WTC11 (cell line): ENCODE results near the gene TESK2. TPM values are rescaled to one million over a fixed set of nuclear protein-coding genes. Genes with fewer than 3 reads are reported as not detected.

ENCODE experiments used
- ATAC-seq: fragments of 200-7000 bp; cut with Tn5 transposase; 2 replicates; pipeline ENCODE4 v1.10.0; 2021; ENCODE audit warnings: mild to moderate bottlenecking, moderate library complexity
- CTCF ChIA-PET: fragments of 300-600 bp; sonication (Branson Sonifier 250); formaldehyde crosslinking; loops from one replicate; lab custom pipeline; 2021; ENCODE audit warnings: antibody characterized with exemption; lab: Charles Lee
- POLR2A ChIA-PET: fragments of 350-600 bp; sonication (Branson Sonifier 250); formaldehyde crosslinking; loops from one replicate; lab custom pipeline; 2021; ENCODE audit warnings: antibody characterized with exemption; lab: Charles Lee
- DNase-seq: peaks from one replicate; pipeline ENCODE4 v3.0.0; 2021; ENCODE audit warnings: low spot score
- H3K27ac Mint-ChIP-seq: 2 replicates; pipeline ENCODE4 v1.8.0; 2021; ENCODE audit warnings: mixed read lengths
- H3K27me3 Mint-ChIP-seq: 2 replicates; pipeline ENCODE4 v1.8.0; 2021; ENCODE audit warnings: low read depth, mild to moderate bottlenecking, moderate library complexity, mixed read lengths
- H3K36me3 Mint-ChIP-seq: 2 replicates; pipeline ENCODE4 v1.8.0; 2021; ENCODE audit warnings: mixed read lengths
- H3K4me1 Mint-ChIP-seq: 2 replicates; pipeline ENCODE4 v1.8.0; 2022; ENCODE audit warnings: mixed read lengths
- H3K4me3 Mint-ChIP-seq: 2 replicates; pipeline ENCODE4 v1.8.0; 2021; ENCODE audit warnings: mild to moderate bottlenecking, moderate library complexity, mixed read lengths
- H3K9me3 Mint-ChIP-seq: 2 replicates; pipeline ENCODE4 v1.8.0; 2021; ENCODE audit warnings: mixed read lengths
- ARID4B ChIP-seq: sonication (generic); formaldehyde crosslinking; IDR thresholded peaks from 2 replicates; pipeline ENCODE4 v1.8.0; 2023; ENCODE audit warnings: missing genetic modification reagents, mild to moderate bottlenecking, borderline replicate concordance
- ATF1 ChIP-seq: sonication (generic); formaldehyde crosslinking; IDR thresholded peaks from 2 replicates; pipeline ENCODE4 v1.8.1; 2023; ENCODE audit warnings: mild to moderate bottlenecking, moderate library complexity, missing genetic modification reagents
- ATF2 ChIP-seq: sonication (generic); formaldehyde crosslinking; IDR thresholded peaks from 2 replicates; pipeline ENCODE4 v1.8.1; 2022; ENCODE audit warnings: low read depth, missing genetic modification reagents, borderline replicate concordance
- CBFB ChIP-seq: sonication (generic); formaldehyde crosslinking; IDR thresholded peaks from 2 replicates; pipeline ENCODE4 v1.8.1; 2022; ENCODE audit warnings: mild to moderate bottlenecking, low read depth, missing genetic modification reagents
- CTCF ChIP-seq: fragments of 200-600 bp; IDR thresholded peaks from 2 replicates; pipeline ENCODE4 v1.8.0; 2022; ENCODE audit warnings: antibody characterized with exemption
- ETV6 ChIP-seq: sonication (generic); formaldehyde crosslinking; IDR thresholded peaks from 2 replicates; pipeline ENCODE4 v1.8.1; 2022; ENCODE audit warnings: mild to moderate bottlenecking, missing genetic modification reagents
- FOXK1 ChIP-seq: sonication (generic); formaldehyde crosslinking; IDR thresholded peaks from 2 replicates; pipeline ENCODE4 v1.8.0; 2022; ENCODE audit warnings: mild to moderate bottlenecking, moderate library complexity, missing genetic modification reagents
- GRHL2 ChIP-seq: fragments of 250-450 bp; sonication (Bioruptor Pico); IDR thresholded peaks from 2 replicates; pipeline ENCODE4 v1.8.0; 2022; ENCODE audit warnings: mild to moderate bottlenecking, moderate library complexity; ENCODE audit not compliant: insufficient replicate concordance, severe bottlenecking
- GTF2I ChIP-seq: fragments of 250-450 bp; sonication (Bioruptor Pico); conservative IDR thresholded peaks from 2 replicates; pipeline ENCODE4 v1.4.0; 2021; ENCODE audit warnings: mild to moderate bottlenecking
- MAX ChIP-seq: sonication (generic); formaldehyde crosslinking; IDR thresholded peaks from 2 replicates; pipeline ENCODE4 v1.8.0; 2022; ENCODE audit warnings: mild to moderate bottlenecking, missing genetic modification reagents
- PRDM15 ChIP-seq: sonication (generic); formaldehyde crosslinking; IDR thresholded peaks from 2 replicates; pipeline ENCODE4 v1.8.0; 2022; ENCODE audit warnings: missing genetic modification reagents
- RORB ChIP-seq: fragments of 250-450 bp; sonication (Bioruptor Pico); IDR thresholded peaks from 2 replicates; pipeline ENCODE4 v1.9.0; 2021; ENCODE audit warnings: mild to moderate bottlenecking
- SMAD3 ChIP-seq: sonication (generic); formaldehyde crosslinking; IDR thresholded peaks from 2 replicates; pipeline ENCODE4 v1.8.0; 2022; ENCODE audit warnings: missing genetic modification reagents, mild to moderate bottlenecking, borderline replicate concordance
- TEAD4 ChIP-seq: sonication (generic); formaldehyde crosslinking; IDR thresholded peaks from 2 replicates; pipeline ENCODE4 v1.8.0; 2022; ENCODE audit warnings: mild to moderate bottlenecking, missing genetic modification reagents
- TP53 ChIP-seq: sonication (generic); formaldehyde crosslinking; IDR thresholded peaks from 2 replicates; pipeline ENCODE4 v1.8.1; 2023; ENCODE audit warnings: mild to moderate bottlenecking, missing genetic modification reagents
- ZMAT4 ChIP-seq: fragments of 250-450 bp; sonication (Bioruptor Pico); IDR thresholded peaks from 2 replicates; pipeline ENCODE4 v1.9.0; 2021; ENCODE audit warnings: mild to moderate bottlenecking
- ZNF396 ChIP-seq: fragments of 250-450 bp; sonication (Bioruptor Pico); IDR thresholded peaks from 2 replicates; pipeline ENCODE4 v1.8.0; 2021; ENCODE audit warnings: mild to moderate bottlenecking, moderate library complexity, borderline replicate concordance
- ZNF416 ChIP-seq: fragments of 250-450 bp; sonication (Bioruptor Pico); IDR thresholded peaks from 2 replicates; pipeline ENCODE4 v1.9.0; 2021; ENCODE audit warnings: mild to moderate bottlenecking, inconsistent platforms
- total RNA-seq: library from RNA; stranded (reverse); gene quantifications from 3 replicates; pipeline ENCODE4 v1.2.3, GENCODE V29; 2021
- TF ChIP-seq, protein P1 (sequence below): sonication (generic); formaldehyde crosslinking; IDR thresholded peaks from 2 replicates; pipeline ENCODE4 v1.8.1; 2022; ENCODE audit warnings: mild to moderate bottlenecking, missing genetic modification reagents, moderate library complexity, borderline replicate concordance
- TF ChIP-seq, protein P2 (sequence below): fragments of 250-450 bp; sonication (Bioruptor Pico); IDR thresholded peaks from 2 replicates; pipeline ENCODE4 v1.9.0; 2021; ENCODE audit warnings: mild to moderate bottlenecking

TESK2 gene
- total RNA-seq, 1 experiment from 2014 or later = 13.3 TPM

- H3K27ac Mint-ChIP-seq = no peak overlapping the region
Observed at GRCh38 chr1:45409276-45409675, 81.7 kb downstream of the TESK2 start.

More at GRCh38 chr1:45409276-45409675, 81.7 kb downstream of the TESK2 start:
- DNase-seq (no peak), ATAC-seq (no peak)
- POLR2A ChIA-PET = no interaction called here
- Mint-ChIP-seq H3K4me1 (peaks cover 5% of the 10 kb centered on the region), H3K27me3 (no peaks in the 10 kb centered on the region), H3K36me3 (no peaks in the 10 kb centered on the region), H3K9me3 (no peaks in the 10 kb centered on the region), H3K4me3 (no peak overlapping the region)
- TF ChIP-seq ZNF416 (CRISPR knock-in tag) (no peak), ATF2 (CRISPR knock-in tag) (no peak), RORB (CRISPR knock-in tag) (no peak), ARID4B (CRISPR knock-in tag) (no peak), ZMAT4 (CRISPR knock-in tag) (no peak), ATF1 (CRISPR knock-in tag) (no peak), GTF2I (CRISPR knock-in tag) (no peak), TP53 (no peak), ZNF396 (CRISPR knock-in tag) (no peak), CTCF (no peak), ETV6 (CRISPR knock-in tag) (no peak), PRDM15 (no peak), FOXK1 (no peak), MAX (no peak), TEAD4 (CRISPR knock-in tag) (no peak), CBFB (CRISPR knock-in tag) (no peak), GRHL2 (no peak), SMAD3 (CRISPR knock-in tag) (no peak)
- TF ChIP-seq, protein P1, sequence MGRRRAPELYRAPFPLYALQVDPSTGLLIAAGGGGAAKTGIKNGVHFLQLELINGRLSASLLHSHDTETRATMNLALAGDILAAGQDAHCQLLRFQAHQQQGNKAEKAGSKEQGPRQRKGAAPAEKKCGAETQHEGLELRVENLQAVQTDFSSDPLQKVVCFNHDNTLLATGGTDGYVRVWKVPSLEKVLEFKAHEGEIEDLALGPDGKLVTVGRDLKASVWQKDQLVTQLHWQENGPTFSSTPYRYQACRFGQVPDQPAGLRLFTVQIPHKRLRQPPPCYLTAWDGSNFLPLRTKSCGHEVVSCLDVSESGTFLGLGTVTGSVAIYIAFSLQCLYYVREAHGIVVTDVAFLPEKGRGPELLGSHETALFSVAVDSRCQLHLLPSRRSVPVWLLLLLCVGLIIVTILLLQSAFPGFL (CRISPR knock-in tag) = no peak
- TF ChIP-seq, protein P2, sequence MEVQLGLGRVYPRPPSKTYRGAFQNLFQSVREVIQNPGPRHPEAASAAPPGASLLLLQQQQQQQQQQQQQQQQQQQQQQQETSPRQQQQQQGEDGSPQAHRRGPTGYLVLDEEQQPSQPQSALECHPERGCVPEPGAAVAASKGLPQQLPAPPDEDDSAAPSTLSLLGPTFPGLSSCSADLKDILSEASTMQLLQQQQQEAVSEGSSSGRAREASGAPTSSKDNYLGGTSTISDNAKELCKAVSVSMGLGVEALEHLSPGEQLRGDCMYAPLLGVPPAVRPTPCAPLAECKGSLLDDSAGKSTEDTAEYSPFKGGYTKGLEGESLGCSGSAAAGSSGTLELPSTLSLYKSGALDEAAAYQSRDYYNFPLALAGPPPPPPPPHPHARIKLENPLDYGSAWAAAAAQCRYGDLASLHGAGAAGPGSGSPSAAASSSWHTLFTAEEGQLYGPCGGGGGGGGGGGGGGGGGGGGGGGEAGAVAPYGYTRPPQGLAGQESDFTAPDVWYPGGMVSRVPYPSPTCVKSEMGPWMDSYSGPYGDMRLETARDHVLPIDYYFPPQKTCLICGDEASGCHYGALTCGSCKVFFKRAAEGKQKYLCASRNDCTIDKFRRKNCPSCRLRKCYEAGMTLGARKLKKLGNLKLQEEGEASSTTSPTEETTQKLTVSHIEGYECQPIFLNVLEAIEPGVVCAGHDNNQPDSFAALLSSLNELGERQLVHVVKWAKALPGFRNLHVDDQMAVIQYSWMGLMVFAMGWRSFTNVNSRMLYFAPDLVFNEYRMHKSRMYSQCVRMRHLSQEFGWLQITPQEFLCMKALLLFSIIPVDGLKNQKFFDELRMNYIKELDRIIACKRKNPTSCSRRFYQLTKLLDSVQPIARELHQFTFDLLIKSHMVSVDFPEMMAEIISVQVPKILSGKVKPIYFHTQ = no peak
- CTCF ChIA-PET = no interaction called here
